Heart left ventricle (tissue), 13 donors: ENCODE measurements around the gene RBM14.

Experiments used
- CTCF ChIP-seq, 12 donors: fragments of 200-600 bp; sonication (generic) in 4 of 12; IDR thresholded peaks; one replicate each; pipeline versions ENCODE4 v1.5.0 to v1.8.0; 2018 to 2022; ENCODE audit warnings: antibody characterized with exemption in 12 of 12, mild to moderate bottlenecking in 5 of 12
- POLR2A ChIP-seq, 2 donors: fragments of 450-650 bp; IDR thresholded peaks; one replicate each; pipeline ENCODE4 v1.6.1; 2017; ENCODE audit warnings: antibody characterized with exemption in 2 of 2, mild to moderate bottlenecking in 2 of 2, moderate library complexity in 2 of 2
- donor health status: ischemic (EF 13 %, LVEDD 7.1; RV severe dilation, severe dysfunction).
- donor health status: DM: no; HTN: yes; CAD: no.
- donor health status: DM: no; HTN: no; CAD: no.
- donor health status: ischemic (EF 25% LVEDD 6.9; RV normal size, moderate dysfunction).
- donor health status: ischemic (EF 25% LVEDD 5.7; RV mildly dilated, moderate dysfunction).
- donor health status: ischemic (EF 35%, LVEDD 5.7; RV mildly dilated, moderate dysfunction).
- donor health status: nonischemic (EF 11% LVEDD 7.7; RV severe dilation, severe dysfunction).
- donor health status: DM: yes; HTN: yes; CAD: no.
- donor health status: PGD.
- donor health status: ischemic (EF 29% LVEDD 5.4; RV normal size, mild dysfunction).
- donor health status: nonischemic (EF 23%, LVEDD 6.1; RV moderate dilation, normal function).

- TF ChIP-seq CTCF (IDR thresholded peaks at IDR 0.05) = no peak
- TF ChIP-seq POLR2A (IDR thresholded peaks at IDR 0.05) = no peak
Observed at GRCh38 chr11:66617155-66617834, 865 bp downstream of the RBM14 start.
